HG02840 (cell line): ENCODE results near the gene PCBP3.

ENCODE experiments used
- ATAC-seq: cut with Tn5 transposase; IDR thresholded peaks from one replicate; pipeline ENCODE4 v1.9.1; 2021; ENCODE audit warnings: mild to moderate bottlenecking, moderate library complexity, moderate number of reproducible peaks; ENCODE audit not compliant: unreplicated experiment, low FRiP score

The PCBP3 gene

DNA sequence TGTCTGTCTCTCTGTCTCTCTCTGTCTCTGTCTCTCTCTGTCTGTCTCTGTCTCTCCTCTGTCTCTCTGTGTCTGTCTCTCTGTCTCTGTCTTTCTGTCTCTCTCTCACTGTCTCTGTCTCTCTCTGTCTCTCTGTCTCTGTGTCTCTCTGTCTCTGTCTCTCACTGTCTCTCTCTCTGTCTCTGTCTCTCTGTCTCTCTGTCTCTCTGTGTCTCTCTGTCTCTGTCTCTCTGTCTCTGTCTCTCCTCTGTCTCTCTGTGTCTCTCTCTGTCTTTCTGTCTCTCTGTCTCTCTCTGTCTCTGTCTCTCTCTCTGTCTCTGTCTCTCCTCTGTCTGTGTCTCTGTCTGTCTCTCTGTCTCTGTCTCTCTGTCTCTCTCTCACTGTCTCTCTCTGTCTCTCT, 337.2 kb downstream of the PCBP3 start:
- no peak for ATAC-seq

DNA sequence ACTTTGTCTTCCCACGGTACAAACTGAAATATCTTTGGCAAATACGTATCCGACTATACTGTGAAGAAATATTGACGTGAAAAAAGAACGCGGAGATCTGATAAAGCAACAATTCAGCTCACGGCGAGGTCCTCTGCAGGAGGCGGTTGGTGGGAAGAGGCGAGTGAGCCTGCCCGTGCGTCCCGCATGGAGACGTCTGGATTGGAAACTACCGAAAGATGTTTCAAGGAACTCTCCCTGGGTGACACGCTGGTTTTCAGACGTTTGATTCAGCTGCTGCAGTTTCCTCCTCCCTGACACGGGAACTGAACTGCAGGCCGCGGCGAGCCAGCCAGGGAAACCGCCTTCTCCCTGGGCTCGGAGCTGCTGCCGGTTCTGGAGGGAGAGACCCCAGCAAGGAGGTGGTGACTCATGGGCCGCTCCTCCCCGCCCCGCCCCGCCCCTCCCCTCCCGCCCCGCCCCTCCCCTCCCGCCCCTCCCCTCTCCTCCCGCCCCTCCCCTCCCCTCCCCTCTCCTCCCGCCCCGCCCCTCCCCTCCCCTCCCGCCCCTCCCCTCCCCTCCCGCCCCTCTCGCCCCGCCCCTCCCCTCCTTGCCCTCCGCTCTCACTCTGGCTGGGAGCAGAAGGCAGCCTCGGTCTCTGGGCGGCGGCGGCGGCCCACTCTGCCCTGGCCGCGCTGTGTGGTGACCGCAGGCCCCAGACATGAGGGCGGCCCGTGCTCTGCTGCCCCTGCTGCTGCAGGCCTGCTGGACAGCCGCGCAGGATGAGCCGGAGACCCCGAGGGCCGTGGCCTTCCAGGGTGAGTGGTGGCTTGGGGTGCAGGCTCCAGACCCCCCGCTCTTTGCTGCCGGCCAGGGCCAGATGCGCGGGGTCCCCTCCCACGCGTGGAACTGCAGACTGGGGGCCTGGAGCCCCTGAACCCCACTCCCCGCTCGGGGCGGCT, 337.9 kb downstream of the PCBP3 start, which contains the start of gene COL6A1:
COL6A1 (plus strand) TSS at position 620 of the 941 bp plus-strand sequence; CDS start at position 701, 81 bp downstream.
- ATAC-seq: no peak

DNA sequence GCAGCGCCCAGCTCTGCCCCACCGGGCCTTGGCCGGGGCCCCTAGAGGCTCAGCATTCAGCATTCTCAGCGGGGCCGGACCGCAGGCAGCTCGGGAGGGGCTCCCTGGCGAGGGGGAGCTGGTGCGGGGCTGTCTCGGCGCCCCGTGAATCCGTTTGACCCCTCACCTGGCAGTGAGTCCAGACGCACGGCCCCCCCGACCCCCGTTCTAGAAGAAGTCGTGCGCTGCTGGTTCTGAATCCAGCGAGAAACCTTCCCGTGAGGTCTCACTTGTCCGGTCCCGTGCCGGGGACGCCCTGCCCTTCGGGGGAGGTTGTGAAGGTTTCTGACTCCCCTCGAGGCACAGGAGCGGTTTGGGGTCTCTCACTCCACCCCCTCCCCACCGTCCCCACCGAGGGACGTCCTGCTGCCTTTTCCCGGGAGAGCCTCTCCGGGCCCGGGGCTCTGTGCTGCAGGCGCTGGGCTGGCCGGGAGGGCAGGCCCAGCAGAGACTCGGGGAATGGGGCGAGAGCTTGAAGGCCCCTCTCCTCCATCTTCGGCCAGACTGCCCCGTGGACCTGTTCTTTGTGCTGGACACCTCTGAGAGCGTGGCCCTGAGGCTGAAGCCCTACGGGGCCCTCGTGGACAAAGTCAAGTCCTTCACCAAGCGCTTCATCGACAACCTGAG, 338.7 kb downstream of the PCBP3 start:
- no peak for ATAC-seq

DNA sequence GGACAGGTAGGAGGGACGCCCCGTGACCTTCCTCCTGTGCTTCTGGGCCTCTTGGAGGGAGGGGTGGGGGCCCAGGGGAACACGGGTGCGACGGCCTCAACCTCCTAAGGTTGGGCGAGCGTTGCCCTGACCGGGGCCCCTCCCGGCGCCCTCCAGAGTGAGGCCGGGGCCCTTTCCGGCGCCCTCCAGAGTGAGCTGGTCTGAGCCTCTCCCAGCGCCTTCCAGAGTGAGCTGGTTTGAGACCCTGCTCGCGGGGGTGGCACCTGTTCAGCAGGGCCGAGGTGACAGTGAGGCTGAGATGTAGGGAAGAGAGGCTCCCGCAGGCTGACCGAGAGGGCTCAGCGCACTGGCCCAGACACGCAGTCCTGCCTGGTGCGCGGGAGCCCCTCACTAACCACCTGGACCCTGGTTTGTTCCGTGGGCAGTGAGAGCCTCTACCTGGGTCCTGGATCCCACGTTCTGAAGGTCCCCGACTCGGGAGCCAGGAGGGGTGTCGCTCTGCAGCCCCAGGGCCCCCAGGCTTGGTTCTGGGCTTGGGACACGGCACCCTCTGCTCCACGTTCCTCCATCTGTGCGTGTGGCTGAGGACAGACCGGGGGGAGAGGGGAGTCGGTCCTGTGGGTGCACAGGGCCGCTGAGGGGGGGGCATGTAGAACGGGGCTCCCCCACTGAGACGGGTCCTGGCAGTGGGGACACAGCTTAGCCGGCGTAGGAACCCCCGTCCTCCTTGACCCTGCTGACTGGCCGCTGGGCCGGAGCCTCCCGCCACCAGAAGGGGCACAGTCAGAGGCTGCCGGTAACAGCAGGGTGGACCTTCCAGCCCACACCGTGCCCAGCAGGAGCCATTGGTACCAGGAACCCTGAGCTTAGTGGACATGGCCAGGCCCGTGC, 339.5 kb downstream of the PCBP3 start:
- no peak for ATAC-seq

DNA sequence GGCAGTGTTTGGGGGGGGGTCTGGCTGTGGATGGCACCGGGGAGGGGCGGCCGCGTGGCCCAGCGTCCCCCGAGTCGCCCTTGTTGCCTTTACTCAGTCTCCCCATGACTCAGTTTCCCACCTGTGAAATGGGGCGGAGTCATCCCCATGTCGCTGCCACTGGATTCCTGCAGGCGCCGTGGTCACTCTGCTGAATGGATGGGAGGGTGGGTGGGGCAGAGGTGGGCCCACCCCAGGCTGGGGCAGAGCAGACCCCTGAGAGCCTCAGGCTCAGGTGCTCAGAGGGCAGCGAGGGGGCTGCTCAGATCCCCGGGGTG, 340.1 kb downstream of the PCBP3 start:
- no peak for ATAC-seq

DNA sequence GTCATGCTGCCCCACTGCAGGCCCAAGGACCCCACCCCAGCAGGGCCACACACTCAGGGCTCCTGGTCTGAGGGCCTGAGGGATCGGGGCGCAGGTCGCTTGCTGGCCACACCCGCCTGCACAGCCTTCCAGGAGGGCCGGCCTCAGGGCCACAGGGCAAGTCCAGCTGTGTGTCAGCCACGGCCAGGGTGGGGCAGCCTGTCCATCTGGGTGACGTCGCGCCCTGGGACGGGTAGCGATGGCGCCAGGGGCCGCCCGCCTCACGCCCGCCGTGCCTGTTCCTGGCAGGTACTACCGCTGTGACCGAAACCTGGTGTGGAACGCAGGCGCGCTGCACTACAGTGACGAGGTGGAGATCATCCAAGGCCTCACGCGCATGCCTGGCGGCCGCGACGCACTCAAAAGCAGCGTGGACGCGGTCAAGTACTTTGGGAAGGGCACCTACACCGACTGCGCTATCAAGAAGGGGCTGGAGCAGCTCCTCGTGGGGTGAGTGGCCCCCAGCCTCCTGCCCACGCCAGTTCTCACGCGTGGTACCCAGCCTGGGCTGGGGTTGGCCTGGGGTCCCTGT, 340.5 kb downstream of the PCBP3 start:
- ATAC-seq: no peak

DNA sequence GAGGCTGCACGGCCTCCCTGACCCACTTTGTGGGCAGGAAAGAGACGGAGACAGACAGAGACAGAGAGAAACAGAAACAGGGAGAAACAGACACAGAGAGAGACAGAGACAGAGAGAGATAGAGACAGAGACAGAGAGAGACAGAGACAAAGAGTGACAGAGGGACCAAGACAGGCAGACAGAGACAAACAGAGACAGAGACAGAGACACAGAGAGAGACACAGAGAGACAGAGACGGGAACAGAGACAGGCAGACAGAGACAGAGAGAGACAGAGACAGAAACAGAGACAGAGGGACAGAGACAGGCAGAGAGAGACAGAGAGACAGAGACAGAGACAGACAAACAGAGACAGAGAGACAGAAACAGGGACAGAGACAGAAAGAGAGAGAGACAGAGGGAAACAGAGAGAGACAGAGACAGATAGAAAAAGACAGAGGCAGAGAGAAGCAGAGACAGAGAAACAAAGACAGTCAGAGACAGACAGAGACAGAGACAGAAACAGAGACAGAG, 341.1 kb downstream of the PCBP3 start:
- no peak for ATAC-seq

DNA sequence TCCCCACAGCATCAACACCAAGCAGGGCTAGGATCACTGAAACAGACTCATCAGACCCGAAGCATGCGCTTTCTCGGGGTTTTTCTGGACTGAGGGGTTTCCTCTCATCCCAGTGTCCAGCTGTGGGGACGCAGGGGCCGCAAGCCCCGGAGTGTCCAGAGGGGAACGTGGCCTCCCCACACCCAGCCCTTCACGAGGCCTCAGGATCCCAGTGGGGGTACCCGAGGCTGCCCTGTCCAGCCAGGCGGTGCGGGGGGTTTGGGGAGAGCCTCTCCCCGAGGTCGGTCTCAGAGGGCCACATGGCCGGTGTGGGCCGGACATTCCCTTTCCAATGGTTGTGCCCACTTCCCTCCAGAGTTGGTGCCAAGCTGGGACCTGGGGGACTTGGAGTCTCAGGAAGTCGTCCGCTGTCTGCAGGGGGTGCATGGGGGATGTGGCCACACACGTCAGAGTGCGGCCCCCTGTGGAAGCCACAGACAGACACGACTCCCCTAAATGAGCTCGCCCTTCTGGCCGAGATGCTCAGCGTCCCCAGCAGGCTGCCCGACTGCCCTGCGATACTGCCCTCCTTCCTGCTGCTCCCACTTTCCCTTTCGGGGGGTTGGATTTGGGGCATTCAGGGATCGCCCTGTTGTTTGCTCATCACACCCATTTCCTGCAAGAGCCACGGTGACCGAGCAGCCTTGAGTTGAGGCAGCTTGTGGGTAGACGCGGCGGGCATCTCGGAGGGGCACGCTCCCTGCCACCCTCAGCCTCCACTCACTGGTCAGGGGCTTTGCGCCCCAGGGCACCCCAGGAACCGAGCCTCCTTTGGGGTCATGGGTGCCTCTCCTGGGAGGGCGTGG, 342.2 kb downstream of the PCBP3 start:
- ATAC-seq: no peak

DNA sequence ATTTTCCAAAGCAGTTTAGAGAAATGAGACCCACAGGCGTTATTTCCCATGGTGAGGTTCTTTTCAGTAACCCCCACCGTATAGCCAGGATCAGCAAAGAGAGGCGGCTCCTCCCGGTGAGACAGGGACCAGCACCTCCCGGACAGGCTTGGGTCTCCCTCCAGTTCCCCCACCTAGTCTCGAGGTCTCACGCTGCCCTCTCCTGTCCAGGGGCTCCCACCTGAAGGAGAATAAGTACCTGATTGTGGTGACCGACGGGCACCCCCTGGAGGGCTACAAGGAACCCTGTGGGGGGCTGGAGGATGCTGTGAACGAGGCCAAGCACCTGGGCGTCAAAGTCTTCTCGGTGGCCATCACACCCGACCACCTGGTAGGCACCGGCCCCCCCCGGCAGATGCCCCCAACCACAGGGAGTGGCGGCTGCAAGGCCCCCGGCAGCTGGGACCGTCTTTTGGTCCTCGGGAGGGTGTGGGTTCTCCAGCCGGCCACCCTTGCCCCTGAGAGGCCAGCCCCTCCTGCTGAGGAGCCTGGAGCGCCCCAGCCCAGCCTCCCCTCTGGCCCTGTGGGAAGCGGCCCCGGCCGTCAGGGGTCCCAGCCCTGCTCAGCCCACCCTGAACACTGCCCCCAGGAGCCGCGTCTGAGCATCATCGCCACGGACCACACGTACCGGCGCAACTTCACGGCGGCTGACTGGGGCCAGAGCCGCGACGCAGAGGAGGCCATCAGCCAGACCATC, 343.0 kb downstream of the PCBP3 start:
- ATAC-seq: no peak

DNA sequence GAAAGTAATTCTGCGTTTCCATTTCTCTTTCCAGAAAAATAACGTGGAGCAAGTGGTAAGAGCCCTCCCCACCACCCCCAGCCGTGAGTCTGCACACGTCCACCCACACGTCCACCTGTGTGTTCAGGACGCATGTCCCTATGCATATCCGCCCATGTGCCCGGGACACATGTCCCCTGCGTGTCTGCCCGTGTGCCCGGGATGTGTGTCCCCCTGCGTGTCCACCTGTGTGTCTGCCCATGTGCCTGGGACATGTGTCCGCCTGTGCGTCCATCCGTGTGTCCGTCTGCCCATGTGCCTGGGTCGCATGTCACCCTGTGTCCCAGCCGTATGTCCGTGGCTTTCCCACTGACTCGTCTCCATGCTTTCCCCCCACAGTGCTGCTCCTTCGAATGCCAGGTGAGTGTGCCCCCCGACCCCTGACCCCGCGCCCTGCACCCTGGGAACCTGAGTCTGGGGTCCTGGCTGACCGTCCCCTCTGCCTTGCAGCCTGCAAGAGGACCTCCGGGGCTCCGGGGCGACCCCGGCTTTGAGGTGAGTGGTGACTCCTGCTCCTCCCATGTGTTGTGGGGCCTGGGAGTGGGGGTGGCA, 343.7 kb downstream of the PCBP3 start:
- no peak for ATAC-seq

DNA sequence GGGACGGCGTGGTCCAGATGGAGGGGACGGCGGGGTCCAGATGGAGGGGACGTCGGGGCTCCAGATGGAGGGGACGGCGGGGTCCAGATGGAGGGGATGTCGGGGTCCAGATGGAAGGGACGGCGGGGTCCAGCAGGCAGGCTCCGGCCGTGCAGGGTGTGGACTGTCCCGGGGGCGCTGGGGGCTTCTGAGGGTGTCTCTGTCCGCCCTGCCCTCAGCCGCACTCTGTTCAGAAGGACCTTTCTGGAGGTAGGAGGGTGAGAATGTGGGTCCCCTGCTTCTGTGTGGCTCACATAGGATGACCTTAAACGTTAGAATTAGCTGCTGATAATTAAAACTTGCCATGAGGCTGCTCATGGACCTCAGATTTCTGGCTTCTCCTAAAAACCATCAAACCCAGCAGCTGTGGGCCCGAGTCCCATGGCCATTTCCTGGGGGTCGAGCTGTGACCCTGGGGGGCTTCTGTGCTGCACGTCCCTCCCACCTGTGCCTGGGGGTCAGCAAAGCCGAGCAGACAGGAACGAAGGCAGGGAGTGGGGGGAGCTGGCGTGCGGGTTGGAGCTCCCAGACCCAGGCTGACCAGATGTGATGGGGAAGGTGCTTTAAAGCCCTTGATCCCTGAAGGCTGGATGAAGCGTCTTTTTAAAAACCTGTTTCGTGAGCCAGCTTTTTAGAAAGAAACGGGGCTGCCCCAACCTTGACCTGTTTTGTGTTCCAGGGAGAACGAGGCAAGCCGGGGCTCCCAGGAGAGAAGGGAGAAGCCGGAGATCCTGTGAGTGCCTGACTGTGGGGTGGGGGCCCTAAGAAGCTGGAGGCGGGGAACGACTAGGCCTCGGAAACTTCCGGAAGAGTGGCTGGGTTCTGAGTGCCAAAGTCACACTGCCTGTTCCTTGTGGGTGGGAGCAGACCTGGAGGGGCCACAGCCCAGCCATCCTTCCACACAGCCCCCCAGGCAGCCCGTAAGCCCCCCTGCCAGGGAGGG, 345.1 kb downstream of the PCBP3 start:
- ATAC-seq: no peak

DNA sequence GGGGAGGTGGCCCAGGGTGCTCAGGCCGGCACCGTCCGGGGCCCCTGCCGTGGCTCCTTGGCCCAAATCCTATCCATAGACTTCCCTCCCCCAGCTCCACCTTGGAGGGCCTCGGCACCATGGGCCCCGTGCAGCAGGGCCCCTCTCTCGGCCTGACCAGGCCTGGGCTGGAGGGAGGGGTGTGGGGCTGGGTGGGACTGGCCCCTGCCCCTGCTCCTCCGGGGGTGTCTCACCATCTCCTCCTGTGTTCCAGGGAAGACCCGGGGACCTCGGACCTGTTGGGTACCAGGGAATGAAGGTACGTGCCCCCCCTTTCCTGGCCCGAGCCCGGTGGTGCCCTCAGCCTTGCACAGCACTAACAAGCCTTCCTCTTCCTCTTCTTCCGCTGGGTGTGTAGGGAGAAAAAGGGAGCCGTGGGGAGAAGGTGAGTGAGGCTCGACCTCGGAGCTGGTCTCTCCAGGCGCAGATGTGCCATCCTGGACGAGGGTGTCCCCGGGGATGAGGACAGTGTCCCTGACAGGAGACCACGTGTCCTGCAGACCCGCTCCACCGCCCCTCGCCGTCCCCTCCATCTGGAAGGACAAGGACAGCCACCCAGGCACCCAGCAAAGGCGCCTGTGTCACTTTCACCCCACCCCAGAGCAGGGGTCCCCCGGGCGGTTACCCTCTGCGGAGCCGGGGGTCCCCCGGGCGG, 346.0 kb downstream of the PCBP3 start:
- no peak for ATAC-seq

DNA sequence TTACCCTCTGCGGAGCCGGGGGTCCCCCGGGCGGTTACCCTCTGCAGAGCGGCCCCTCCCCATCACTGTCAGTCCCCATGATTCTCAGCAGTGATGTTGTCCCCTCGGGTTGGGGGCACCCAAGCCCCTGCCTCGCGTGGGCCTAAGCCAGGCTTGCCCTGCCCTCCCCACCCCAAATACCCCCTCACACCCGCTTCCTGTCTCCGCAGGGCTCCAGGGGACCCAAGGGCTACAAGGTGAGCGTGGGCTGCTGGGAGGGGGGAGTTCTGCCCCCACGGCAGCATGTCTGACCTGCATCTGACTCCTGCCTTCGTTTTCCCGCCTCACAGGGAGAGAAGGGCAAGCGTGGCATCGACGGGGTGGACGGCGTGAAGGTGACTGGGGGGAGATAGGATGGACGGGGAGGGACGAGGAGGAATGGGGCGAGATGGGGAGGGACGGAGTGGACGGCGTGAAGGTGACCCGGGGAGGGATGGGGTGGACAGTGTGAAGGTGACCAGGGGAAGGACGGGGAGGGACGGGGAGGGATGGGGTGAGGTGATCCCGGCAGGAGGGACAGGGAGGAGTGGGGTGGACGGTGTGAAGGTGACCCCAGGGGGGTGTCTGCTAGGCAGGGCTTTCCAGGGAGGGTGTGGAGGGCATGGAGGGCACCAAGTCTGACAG, 346.7 kb downstream of the PCBP3 start:
- ATAC-seq: no peak

DNA sequence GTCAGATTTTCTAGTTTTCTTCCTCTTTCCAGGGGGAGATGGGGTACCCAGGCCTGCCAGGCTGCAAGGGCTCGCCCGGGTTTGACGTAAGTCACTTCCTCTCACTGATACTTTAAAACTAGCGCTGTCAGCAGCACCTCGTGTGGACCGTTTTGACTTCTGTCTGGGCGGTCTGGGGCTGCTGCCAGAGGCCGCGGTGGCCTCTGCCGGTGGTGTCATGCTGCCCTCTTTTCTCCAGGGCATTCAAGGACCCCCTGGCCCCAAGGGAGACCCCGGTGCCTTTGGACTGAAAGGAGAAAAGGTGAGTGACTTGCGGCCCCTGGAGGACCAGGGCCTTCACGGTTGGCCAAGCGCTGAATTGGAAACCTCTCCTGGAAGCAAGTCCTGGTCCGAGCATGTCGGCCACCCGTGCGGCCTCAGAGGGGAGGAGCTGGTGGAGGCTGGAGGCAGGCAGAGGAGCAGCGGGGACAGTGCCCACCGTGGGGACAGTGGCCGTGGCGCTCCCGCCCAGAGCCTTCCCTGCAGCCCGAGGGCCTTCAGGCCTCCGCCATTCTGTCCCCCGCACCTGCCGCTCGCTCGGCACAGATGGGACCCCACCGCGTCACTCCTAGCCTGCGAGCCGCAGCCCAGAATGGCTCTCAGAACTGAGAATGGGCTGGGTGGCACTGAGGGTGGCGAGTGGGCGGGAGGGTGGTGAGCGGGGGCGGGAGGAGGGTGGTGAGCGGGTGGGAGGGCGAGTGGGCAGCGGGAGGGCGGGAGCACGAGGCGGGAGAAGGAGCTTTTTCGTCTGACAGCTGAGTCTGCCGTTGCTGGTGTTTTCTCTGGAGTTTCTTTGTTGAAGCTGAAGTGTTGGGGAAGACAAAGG, 347.4 kb downstream of the PCBP3 start:
- no peak for ATAC-seq

DNA sequence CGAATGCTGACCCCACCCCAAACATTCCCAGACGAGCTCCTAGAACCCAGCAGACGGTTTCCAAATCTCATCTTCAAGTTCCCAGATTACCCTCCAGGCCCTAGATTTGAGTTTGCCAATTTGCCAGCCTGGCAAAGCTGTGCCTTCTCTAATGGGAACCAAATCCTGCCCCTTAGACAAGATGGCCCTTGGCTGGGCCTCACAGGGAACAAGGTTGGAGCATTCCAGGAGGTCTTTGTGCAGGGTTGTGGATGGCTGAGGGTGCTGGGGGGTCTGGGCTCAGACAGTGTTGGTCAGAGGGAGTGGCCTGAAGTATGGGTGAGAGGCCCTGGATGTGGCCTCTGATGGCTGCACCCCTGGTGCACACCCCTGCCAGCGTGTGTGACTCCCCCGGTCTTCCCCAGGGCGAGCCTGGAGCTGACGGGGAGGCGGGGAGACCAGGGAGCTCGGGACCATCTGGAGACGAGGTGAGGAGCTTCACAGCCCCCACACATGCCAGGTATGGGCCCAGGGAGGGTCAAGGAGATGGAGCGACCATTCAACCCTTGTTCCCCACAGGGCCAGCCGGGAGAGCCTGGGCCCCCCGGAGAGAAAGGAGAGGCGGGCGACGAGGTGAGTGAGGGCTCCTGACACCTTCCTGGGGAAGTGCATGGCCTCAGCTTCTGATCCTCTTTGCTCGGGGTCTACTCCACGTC, 348.2 kb downstream of the PCBP3 start:
- ATAC-seq: no peak
